Kidney tubule cell (primary cell): ENCODE results near the gene DTNB.

ENCODE experiments used
- DNase-seq: peaks from one replicate; pipeline ENCODE4 v3.0.0-alpha.2; 2018; ENCODE audit warnings: low spot score

DTNB gene

DNA sequence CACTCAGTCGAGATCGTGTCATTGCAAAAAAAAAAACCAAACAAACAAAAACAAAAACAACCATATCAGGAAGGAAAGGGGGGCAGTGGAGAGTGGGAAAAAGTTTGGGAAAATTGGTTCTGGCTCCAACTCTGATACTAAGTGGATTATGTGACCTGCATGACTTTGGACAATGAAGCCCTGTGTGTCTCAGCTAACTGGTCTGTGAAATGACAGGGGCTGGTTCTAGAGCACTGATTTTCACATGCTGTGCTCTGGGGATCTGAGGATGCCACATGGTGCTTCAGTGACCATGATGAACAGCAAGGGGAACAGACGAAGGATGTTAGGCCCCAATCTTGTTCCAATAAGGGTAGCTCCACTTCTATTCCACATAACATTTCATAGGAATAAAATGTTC is 174.2 kb downstream of the DTNB start:
- DNase-seq = no peak

- DNase-seq = no peak
These were observed 175.4 kb downstream of the DTNB start for GRCh38 chr2:25497918-25498407.

DNA sequence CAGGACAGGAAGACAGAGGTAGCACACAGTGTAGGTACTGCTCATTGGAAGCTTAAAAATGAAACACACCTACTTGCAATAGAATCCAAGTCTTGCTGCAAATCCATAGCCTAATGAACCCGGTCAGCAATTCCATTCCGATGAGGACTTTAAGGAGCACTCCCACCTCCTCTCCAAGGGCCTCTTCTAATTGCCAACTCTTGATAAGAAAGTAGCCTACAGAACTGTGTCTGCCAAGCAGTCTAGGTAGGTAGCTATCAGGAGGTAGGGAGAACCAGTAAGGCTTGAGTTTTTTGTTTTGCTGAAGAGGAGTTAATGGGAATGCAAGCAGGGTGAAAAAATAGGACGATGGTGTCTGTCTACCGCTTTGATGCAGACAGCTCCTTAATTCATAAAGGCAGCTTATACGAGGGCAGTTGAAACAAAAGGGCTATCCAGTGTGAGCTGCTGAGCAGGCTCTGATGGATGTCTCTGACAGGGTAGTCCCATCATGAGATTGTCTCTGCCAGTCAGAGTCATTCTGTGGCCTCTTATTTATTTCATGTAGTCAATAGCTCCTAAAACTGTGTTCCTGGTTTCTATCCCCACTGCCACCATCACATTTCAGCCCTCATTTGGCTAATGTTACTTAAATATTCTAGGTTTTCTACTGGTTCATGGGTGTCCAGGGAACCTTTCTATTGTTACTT is 176.0 kb downstream of the DTNB start:
- no peak for DNase-seq

GRCh38 chr2:25494616-25495015 is 178.8 kb downstream of the DTNB start:
- peak; percentile 30 for DNase-seq

- DNase-seq = no peak
These were observed 180.2 kb downstream of the DTNB start for GRCh38 chr2:25493207-25493606.

DNA sequence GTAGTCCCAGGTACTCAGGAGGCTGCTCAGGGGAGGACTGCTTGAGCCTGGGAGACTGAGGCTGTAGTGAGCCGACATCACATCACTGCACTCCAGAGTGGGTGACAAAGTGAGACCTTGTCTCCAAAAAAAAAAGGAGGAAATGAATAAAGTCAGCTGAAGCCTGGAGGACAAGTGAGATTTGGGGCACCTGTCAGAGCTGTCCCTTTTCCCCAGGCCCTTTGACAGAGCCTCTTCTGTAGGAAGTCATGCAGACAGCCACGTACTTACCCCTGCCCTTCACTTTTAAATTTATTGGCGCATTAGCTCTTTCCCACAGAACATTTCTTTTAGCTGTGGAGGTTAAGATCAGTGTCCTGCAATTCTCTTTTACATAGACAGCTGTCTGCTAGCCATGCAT is 180.7 kb downstream of the DTNB start:
- DNase-seq = no peak

GRCh38 chr2:25491966-25492532 is 181.3 kb downstream of the DTNB start:
- no peak for DNase-seq

- no peak for DNase-seq
These were observed 182.2 kb downstream of the DTNB start for GRCh38 chr2:25491003-25491696.

DNA sequence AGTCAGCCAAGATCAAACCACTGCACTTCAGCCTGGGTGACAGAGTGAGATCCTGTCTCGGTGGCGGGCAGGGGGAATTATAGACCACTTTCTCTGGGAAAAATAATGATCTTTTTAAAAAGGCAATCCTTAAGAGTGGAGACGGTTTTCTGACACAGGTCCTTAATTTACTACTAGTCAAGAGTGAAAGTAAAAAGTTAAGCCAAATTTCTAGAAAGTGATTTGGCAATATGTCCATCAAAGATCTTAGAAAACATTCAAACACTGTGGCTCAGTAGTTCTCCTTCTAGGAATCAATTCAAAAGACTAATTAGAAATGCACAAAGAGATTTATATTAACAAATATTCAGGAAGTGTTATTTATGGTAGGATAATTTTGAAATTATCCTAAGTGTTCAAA is 183.2 kb downstream of the DTNB start:
- no peak for DNase-seq

GRCh38 chr2:25489631-25490030 is 183.7 kb downstream of the DTNB start:
- DNase-seq = no peak

- no peak for DNase-seq
These were observed 189.6 kb downstream of the DTNB start for GRCh38 chr2:25483607-25484266.

- no peak for DNase-seq
These were observed 191.0 kb downstream of the DTNB start for GRCh38 chr2:25482341-25482740.

- peak; percentile 33 for DNase-seq
These were observed 191.7 kb downstream of the DTNB start for GRCh38 chr2:25481381-25482300.

DNA sequence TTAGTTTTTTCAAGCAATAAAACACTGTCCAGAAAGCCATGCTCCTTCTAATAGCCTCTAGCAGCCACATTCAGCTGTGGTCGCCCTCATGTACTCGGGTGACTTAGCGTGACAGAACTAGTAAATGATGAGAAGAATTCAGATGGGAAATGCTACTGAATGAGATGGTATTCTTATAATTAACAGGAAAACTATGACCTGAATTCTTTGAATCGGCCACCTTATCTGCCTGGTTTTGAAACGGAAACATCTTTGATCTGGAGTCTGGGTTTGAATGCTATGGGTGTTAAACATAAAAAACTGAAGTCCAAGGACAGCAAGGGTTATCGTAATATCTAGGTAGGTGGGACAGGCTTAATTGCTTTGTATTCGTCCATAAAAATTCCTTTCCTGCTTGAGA is 192.8 kb downstream of the DTNB start:
- DNase-seq = peak; percentile 20

- DNase-seq = no peak
These were observed 193.6 kb downstream of the DTNB start for GRCh38 chr2:25479761-25480160.

GRCh38 chr2:25478736-25479135 is 194.6 kb downstream of the DTNB start:
- no peak for DNase-seq

GRCh38 chr2:25473758-25474340 is 199.5 kb downstream of the DTNB start:
- peak; percentile 74 for DNase-seq

DNA sequence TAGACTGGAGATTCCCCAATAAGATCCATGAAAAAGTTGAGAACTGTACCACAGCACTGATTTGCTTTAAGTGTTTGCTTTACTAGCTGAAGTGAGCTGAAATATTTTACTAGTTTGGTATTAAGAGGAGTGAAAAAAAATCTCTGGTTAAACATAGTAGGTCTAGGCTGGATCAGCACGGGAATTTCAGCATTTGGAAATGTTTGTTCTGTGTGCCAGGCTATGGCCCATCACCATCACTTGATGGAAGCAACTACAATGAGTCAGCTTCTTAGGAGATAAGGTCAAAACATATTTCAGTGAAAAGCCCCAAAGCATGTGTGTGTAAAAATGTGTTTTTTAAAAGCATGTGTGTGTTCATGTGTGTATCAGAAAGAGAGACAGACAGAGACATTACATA is 200.2 kb downstream of the DTNB start:
- no peak for DNase-seq

DNA sequence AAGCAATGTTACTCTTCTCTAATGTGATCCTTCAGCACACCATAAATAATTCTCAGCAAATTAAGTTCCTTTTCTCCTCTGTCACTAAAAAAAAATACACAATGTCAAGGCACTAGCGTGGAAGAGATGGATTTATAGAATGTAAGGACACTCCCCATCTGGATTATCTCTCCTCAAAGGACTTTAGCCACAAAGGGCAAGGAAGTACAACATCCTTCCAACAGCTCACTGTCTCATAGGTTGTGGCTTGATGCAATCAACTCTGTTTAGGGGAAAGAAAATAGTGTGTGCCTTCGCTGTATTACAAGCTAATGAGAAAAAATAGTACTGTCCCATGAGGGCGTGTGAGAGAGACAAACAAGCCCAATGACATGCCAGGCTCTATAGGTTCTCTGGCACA is 202.6 kb downstream of the DTNB start:
- no peak for DNase-seq

- DNase-seq = no peak
These were observed 205.6 kb downstream of the DTNB start for GRCh38 chr2:25467743-25468142.

DNA sequence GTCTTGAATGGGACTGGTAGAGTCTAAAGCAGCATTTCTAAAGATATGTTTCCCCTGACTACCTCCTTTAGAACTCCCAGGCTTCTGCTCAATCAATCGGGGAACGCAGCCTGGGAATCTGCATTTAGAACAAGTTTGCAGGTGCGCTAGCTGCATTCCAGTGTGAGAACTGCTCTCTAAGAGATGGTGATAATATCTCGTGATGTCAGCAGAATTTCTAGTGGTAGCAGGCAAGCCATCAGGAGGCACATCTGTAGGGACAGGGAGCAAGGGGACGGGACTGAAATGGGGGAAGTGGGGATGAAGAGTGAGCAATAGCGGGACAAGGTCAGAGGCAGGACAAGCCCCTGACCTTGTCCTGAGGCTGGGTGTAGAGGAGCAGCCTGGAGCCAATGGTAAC is 211.4 kb downstream of the DTNB start:
- DNase-seq = no peak
